H7 (cell line): ENCODE results near the gene TMPRSS7. TPM values are rescaled to one million over a fixed set of nuclear protein-coding genes. Genes with fewer than 3 reads are reported as not detected.

Source experiments
- DNase-seq: peaks from one replicate; pipeline ENCODE4 v3.0.0; 2012
- H3K27me3 ChIP-seq: 2 replicates; pipeline ENCODE4 v1.6.0; 2011; ENCODE audit warnings: mild to moderate bottlenecking, low read length; ENCODE audit not compliant: control insufficient read depth, insufficient read depth
- H3K36me3 ChIP-seq: replicated peaks from 2 replicates; pipeline ENCODE4 v1.5.1; 2011; ENCODE audit warnings: low read length; ENCODE audit not compliant: control insufficient read depth, insufficient read depth
- H3K4me3 ChIP-seq: 2 replicates; pipeline ENCODE4 v1.5.1; 2011; ENCODE audit warnings: low read depth, mild to moderate bottlenecking, control low read depth, low read length, moderate library complexity; ENCODE audit not compliant: insufficient read depth
- total RNA-seq: library from RNA; depleted of rRNA; stranded (reverse); fragments of >200 nt; shearing (Covaris generic); gene quantifications from 2 replicates; pipeline ENCODE4 v1.2.3, GENCODE V29; 2014; rRNA removed

Gene TMPRSS7, protein sequence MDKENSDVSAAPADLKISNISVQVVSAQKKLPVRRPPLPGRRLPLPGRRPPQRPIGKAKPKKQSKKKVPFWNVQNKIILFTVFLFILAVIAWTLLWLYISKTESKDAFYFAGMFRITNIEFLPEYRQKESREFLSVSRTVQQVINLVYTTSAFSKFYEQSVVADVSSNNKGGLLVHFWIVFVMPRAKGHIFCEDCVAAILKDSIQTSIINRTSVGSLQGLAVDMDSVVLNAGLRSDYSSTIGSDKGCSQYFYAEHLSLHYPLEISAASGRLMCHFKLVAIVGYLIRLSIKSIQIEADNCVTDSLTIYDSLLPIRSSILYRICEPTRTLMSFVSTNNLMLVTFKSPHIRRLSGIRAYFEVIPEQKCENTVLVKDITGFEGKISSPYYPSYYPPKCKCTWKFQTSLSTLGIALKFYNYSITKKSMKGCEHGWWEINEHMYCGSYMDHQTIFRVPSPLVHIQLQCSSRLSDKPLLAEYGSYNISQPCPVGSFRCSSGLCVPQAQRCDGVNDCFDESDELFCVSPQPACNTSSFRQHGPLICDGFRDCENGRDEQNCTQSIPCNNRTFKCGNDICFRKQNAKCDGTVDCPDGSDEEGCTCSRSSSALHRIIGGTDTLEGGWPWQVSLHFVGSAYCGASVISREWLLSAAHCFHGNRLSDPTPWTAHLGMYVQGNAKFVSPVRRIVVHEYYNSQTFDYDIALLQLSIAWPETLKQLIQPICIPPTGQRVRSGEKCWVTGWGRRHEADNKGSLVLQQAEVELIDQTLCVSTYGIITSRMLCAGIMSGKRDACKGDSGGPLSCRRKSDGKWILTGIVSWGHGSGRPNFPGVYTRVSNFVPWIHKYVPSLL
- total RNA-seq: not detected in 2 replicates

GRCh38 chr3:112034436-112034835, at the start of gene TMPRSS7:
TMPRSS7 (plus strand) TSS chr3:112034736; CDS start chr3:112034846, 110 bp downstream.
- no peak within 1 kb of the TSS for H3K4me3 ChIP-seq
- H3K27me3 ChIP-seq: no peaks in the 10 kb centered on the region
- H3K36me3 ChIP-seq: no peaks in the 10 kb centered on the region; the same call in 1 of the 2 replicates
- DNase-seq: no peak

DNA sequence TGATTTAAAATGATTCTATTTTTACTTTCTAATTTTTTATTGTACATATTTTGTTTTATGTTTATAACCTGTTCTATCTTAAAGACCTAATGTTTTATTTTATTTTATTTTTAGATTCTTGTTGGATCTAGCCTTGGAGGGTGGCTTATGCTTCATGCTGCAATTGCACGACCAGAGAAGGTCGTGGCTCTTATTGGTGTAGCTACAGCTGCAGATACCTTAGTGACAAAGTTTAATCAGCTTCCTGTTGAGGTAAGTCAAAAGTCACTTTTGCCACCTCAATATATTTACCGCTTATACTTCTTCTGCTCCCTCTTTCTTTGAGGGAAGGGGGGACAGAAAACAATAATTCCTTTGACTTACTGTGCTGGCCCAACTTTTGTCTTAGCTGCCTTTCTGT, 47.7 kb upstream of the TMPRSS7 start:
- no peak overlapping the region for H3K4me3 ChIP-seq
- DNase-seq: no peak
- H3K27me3 ChIP-seq: no peaks in the 10 kb centered on the region
- H3K36me3 ChIP-seq: peaks cover 5% of the 10 kb centered on the region

GRCh38 chr3:111989061-111989678, 45.4 kb upstream of the TMPRSS7 start:
- Histone ChIP-seq H3K27me3 (no peaks in the 10 kb centered on the region), H3K4me3 (no peak overlapping the region), H3K36me3 (peaks cover 5% of the 10 kb centered on the region)
- DNase-seq: peak; percentile 41

DNA sequence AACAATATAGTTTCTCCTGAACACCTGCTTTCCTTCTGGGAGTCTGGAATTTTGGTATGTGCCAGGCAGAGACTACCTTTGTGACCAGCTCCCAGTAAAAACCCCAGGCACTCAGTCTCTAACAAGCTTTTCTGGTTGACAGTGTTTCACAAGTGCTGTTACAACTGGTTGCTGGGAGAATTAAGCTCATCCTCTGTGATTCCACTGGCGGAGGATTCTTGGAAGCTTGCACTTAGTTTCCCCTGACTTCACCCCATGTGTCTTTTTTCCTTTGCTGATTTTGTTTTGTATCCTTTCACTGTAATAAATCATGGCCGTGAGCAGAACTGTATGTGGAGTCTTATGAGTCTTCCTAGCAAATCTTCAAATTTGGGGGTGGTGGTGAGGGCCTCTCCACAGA, 41.5 kb upstream of the TMPRSS7 start:
- peaks cover 4% of the 10 kb centered on the region; the same call in 1 of the 2 replicates for H3K36me3 ChIP-seq
- no peaks in the 10 kb centered on the region for H3K27me3 ChIP-seq
- no peak overlapping the region for H3K4me3 ChIP-seq
- no peak for DNase-seq

GRCh38 chr3:111998636-111999483, 35.7 kb upstream of the TMPRSS7 start, which contains the start of gene TAGLN3:
TAGLN3 (plus strand) TSS chr3:111998922; CDS start chr3:111999423, 501 bp downstream.
- peak within 1 kb of the TSS; percentile 49 for H3K4me3 ChIP-seq
- no peaks in the 10 kb centered on the region for H3K36me3 ChIP-seq
- peak; percentile 76 for DNase-seq
- peaks cover 15% of the 10 kb centered on the region for H3K27me3 ChIP-seq

DNA sequence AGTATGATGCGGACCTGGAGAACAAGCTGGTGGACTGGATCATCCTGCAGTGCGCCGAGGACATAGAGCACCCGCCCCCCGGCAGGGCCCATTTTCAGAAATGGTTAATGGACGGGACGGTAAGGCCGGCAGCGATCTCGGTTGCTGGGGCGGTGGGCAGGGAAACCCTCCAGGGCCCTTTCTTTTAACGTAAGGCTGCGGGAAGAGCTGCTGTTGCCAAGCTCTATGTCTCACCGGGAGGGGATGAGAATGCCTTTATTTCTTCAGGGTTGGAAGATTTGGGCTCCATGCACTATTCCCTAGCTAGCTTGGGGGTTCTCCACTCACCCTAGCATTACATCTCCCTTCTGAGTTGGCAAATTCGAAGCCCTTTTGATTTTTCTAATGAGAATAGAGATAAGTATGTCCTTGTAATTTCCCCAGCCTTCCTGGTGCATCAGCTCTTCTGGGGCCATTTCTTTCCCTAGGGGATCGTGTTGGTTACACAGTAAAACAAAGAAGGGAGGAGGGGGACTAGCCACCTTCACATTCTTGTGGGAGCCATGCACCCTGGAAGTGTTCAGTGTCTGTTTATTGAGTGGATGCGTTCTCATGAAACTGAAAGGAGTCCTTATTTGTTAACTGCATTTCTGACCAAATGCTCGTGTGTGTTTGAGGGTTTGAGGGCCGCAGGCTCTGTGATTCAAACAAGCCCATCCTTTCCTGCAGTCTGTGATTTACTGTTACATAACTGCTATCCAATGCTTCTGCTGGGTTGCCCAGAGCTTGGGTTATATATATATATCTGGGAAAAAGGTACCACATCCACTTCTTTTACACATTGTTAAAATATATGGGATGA, 34.8 kb upstream of the TMPRSS7 start:
- peak; percentile 24 for DNase-seq
- no peaks in the 10 kb centered on the region for H3K36me3 ChIP-seq

GRCh38 chr3:112000367-112000771, 34.2 kb upstream of the TMPRSS7 start:
- peak; percentile 26 for DNase-seq
- Histone ChIP-seq H3K27me3 (peaks cover 15% of the 10 kb centered on the region), H3K36me3 (no peaks in the 10 kb centered on the region), H3K4me3 (no peak overlapping the region)

More for the DNA sequence above, 34.8 kb upstream of the TMPRSS7 start:
- Histone ChIP-seq H3K27me3 (peaks cover 15% of the 10 kb centered on the region), H3K4me3 (peak overlapping the region; percentile 49)

DNA sequence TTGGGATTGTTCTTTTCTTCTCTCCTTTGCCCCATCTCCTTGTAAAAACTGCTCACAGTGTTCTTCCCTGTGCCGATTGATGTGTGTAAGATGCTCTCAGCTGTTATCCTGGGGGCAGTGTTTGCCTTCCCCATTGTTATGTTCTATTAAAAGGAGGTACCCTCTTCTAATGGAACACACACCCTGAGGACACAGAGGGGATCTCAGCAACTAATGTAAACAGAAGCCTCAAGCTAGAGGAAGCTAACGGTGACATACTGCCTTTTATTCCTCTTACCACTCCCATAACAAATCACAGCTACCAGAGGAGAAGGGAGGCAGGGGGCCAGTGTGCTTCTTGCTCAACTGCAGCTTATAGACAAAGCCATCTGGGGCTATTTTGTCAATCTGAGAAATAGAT, 33.6 kb upstream of the TMPRSS7 start:
- H3K4me3 ChIP-seq: no peak overlapping the region
- DNase-seq: peak; percentile 30
- peaks cover 15% of the 10 kb centered on the region for H3K27me3 ChIP-seq
- no peaks in the 10 kb centered on the region for H3K36me3 ChIP-seq

- H3K27me3 ChIP-seq: peaks cover 15% of the 10 kb centered on the region
- H3K4me3 ChIP-seq: no peak overlapping the region
- H3K36me3 ChIP-seq: no peaks in the 10 kb centered on the region
- no peak for DNase-seq
These were observed 33.0 kb upstream of the TMPRSS7 start for GRCh38 chr3:112001526-112001925.

GRCh38 chr3:112002096-112002971, 32.2 kb upstream of the TMPRSS7 start:
- Histone ChIP-seq H3K36me3 (no peaks in the 10 kb centered on the region), H3K4me3 (no peak overlapping the region), H3K27me3 (peaks cover 15% of the 10 kb centered on the region)
- no peak for DNase-seq

DNA sequence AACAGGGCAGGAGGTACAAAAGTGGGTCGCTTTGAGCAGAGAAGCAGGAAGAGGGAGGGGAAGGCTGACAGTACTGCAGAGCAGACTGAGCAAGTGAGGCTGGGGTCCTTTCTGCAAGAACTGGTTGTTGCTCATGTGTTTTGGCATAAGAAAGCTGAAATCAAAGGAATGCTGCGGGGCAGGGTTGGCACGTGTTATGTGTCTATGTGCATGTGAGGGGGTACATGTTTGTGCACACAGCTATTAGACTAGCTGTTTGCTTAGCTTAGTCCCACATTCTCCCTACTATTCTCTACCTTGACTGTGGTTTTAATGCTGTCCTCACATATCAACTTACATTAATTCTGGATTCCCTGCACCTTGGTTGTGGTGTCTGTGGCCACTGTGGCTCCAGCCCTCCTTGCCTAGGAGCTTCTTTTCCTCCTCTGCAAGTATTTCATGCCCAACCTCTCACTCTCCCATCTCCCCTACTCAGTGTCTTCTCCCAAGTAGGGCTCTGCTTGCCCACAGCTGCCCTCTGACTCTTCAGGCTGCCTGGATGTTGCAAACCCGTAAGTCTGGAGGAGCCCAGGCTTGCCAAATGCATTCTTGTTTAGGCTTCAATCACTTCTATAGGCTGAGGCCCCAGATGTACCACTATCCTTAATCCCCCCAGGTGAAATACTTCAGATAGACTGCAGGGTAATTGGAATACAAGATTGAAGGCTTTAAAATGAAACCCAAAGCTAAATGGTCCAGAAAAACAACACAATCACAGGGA, 31.0 kb upstream of the TMPRSS7 start:
- Histone ChIP-seq H3K4me3 (no peak overlapping the region), H3K36me3 (no peaks in the 10 kb centered on the region), H3K27me3 (peaks cover 14% of the 10 kb centered on the region)
- DNase-seq: no peak

DNA sequence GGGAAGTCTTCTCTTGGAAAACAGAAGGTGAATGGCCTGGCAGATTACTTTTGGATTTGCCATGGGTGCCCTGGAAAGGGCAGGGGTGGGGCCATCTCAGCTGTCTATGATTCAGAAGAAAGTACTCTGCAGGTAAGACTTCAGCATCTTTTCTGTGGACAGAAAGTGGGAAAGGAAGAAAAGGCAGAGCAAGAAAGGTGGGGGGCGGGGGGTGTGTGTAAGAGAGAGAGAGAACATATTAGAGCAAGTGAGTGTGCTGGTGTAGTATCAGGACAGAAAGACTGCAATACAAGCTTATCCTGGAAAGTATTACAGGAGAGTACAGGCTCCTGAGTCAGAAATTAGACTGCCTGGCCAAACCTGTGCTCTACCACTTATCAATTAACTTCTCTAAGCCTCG, 30.3 kb upstream of the TMPRSS7 start:
- no peak overlapping the region for H3K4me3 ChIP-seq
- H3K36me3 ChIP-seq: no peaks in the 10 kb centered on the region
- H3K27me3 ChIP-seq: peaks cover 9% of the 10 kb centered on the region
- DNase-seq: no peak
